Brain microvascular endothelial cell (primary cell): ENCODE data around the gene NATD1.

Experiments used
- DNase-seq: peaks from one replicate; pipeline ENCODE4 v3.0.0-alpha.2; 2020
- H3K27ac ChIP-seq: fragments of 250-450 bp; sonication (Bioruptor Pico); 2 replicates; pipeline ENCODE4 v1.5.1; 2020; ENCODE audit warnings: mild to moderate bottlenecking, moderate library complexity
- H3K27me3 ChIP-seq: fragments of 250-450 bp; sonication (Bioruptor Pico); replicated peaks from 2 replicates; pipeline ENCODE4 v1.5.1; 2020; ENCODE audit warnings: mild to moderate bottlenecking
- H3K36me3 ChIP-seq: fragments of 250-450 bp; sonication (Bioruptor Pico); replicated peaks from 2 replicates; pipeline ENCODE4 v1.5.1; 2020; ENCODE audit warnings: mild to moderate bottlenecking
- H3K4me3 ChIP-seq: 2 replicates; pipeline ENCODE4 v1.5.1; 2011; ENCODE audit warnings: low read depth, mild to moderate bottlenecking, control low read depth, low read length, moderate library complexity
- in situ Hi-C: cut with HindIII; loops from 2 replicates; pipeline ENCODE4 v1.10.0; 2017; ENCODE audit warnings: low sequenced_read_pairs, low pct_ligation_motif_present
- TF ChIP-seq, protein P1 (sequence below): IDR thresholded peaks from 2 replicates; pipeline ENCODE4 v1.5.1; 2011; ENCODE audit warnings: low read depth, mild to moderate bottlenecking, moderate library complexity, low read length, control low read depth, inconsistent platforms; ENCODE audit errors: missing control alignments

The NATD1 gene

GRCh38 chr17:21298983-21299519, 45.8 kb upstream of the NATD1 start:
- in situ Hi-C loops, result no loop called here
- Histone ChIP-seq H3K36me3 (peaks cover 46% of the 10 kb centered on the region), H3K4me3 (no peak overlapping the region), H3K27ac (no peak overlapping the region), H3K27me3 (no peaks in the 10 kb centered on the region)
- no peak for DNase-seq
- TF ChIP-seq, protein P1, sequence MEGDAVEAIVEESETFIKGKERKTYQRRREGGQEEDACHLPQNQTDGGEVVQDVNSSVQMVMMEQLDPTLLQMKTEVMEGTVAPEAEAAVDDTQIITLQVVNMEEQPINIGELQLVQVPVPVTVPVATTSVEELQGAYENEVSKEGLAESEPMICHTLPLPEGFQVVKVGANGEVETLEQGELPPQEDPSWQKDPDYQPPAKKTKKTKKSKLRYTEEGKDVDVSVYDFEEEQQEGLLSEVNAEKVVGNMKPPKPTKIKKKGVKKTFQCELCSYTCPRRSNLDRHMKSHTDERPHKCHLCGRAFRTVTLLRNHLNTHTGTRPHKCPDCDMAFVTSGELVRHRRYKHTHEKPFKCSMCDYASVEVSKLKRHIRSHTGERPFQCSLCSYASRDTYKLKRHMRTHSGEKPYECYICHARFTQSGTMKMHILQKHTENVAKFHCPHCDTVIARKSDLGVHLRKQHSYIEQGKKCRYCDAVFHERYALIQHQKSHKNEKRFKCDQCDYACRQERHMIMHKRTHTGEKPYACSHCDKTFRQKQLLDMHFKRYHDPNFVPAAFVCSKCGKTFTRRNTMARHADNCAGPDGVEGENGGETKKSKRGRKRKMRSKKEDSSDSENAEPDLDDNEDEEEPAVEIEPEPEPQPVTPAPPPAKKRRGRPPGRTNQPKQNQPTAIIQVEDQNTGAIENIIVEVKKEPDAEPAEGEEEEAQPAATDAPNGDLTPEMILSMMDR, result no peak

DNA sequence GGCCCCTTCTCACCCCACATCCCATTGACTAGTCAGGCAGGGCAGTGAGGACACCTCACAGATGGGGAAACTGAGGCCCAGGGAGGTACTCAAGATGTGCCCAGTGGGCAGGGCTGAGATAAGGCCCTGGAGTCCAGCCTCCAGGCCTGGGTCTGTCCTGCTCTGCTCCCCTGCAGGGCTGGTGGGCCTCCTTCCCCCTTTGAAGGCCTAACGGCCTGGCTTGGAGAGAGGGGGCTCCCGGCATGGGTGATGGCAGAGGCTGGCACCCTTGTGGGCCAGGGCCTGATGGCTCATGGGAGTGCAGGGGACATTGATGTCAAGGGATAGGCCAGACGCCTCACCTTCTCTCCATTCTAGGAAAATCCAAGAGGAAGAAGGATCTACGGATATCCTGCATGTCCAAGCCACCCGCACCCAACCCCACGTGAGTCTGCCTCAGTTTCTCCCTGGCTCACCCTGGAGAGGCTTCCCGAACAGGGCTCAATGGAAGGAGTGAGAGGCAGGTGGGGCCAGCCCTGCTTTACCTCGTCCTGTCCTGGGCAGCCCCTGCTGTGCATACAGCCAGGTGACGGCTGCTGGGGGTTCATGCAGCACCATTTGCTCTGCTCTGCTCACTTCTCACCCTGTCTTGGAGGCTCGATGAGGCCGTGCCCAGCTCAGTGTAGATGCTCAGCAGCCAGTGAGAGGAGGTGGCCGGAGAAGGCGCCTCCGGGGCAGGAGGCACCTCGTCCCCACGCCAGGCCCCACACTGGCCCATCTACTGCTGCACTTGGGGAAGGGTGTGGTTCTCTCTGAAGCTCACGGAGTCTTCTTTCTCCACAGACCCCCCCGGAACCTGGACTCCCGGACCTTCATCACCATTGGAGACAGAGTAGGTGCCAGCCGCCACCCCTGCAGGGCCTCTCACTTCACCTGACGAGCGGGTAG, 45.1 kb upstream of the NATD1 start:
- in situ Hi-C loops, result no loop called here

GRCh38 chr17:21297597-21297996, 44.4 kb upstream of the NATD1 start:
- Histone ChIP-seq H3K27me3 (no peaks in the 10 kb centered on the region), H3K27ac (no peak overlapping the region), H3K4me3 (no peak overlapping the region), H3K36me3 (peaks cover 36% of the 10 kb centered on the region)
- in situ Hi-C loops, result no loop called here
- TF ChIP-seq, protein P1, result no peak
- no peak for DNase-seq

More for the DNA sequence above, 45.1 kb upstream of the NATD1 start:
- Histone ChIP-seq H3K27ac (no peak overlapping the region), H3K27me3 (no peaks in the 10 kb centered on the region), H3K36me3 (peaks cover 41% of the 10 kb centered on the region), H3K4me3 (no peak overlapping the region)
- no peak for DNase-seq
- TF ChIP-seq, protein P1, result no peak

- Histone ChIP-seq H3K27me3 (no peaks in the 10 kb centered on the region), H3K27ac (no peak overlapping the region), H3K4me3 (no peak overlapping the region), H3K36me3 (peaks cover 31% of the 10 kb centered on the region)
- TF ChIP-seq, protein P1, result no peak
- in situ Hi-C loops, result no loop called here
- DNase-seq, result no peak
Observed at GRCh38 chr17:21297026-21297520, 43.9 kb upstream of the NATD1 start.

GRCh38 chr17:21296097-21297025, 43.2 kb upstream of the NATD1 start:
- Histone ChIP-seq H3K27ac (no peak overlapping the region), H3K4me3 (no peak overlapping the region), H3K36me3 (peaks cover 26% of the 10 kb centered on the region), H3K27me3 (no peaks in the 10 kb centered on the region)
- TF ChIP-seq, protein P1, result no peak
- no peak for DNase-seq
- in situ Hi-C loops, result no loop called here
